ENCODE measurements around the gene CNOT4.
"Not testable (repeated sequence)": the region's sequence is repeated elsewhere in the genome, so short reads cannot be mapped to it uniquely, and the experiment has no call there.

Gene CNOT4

DNA sequence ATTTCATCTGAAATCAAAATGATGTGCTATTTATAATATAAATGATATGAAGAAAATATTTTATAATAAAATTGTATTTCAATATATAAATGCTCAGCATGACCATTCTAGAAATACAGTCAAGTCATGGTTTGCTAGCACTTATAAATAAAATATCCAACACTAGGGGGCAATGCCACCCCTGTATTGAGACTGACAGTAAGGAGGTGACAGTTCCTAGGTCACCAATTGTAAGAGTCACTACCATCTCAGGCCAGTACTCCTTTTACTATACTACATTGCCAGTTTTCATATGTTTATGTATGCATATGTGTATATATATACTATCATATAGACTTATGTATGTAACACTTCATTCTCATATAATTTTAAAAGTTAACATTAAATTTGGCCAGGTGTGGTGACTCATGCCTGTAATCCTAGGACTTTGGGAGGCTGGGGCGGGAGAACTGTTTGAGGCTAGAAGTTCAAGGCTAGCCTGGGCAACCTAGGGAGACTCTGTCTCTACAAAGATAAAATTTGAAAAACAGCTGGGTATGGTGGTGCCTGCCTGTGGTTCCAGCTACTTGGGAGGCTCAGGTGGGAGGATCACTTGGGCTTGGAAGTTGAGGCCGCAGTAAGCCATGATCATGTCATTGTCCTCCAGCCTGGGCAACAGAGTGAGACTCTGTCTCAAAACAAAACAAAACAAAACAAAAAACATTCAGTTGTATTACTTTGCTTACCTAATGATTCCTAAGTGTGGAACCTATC is 2.4 kb upstream of the CNOT4 start:
- peak in 1 of 2 donors; percentile 76 for DNase-seq

DNA sequence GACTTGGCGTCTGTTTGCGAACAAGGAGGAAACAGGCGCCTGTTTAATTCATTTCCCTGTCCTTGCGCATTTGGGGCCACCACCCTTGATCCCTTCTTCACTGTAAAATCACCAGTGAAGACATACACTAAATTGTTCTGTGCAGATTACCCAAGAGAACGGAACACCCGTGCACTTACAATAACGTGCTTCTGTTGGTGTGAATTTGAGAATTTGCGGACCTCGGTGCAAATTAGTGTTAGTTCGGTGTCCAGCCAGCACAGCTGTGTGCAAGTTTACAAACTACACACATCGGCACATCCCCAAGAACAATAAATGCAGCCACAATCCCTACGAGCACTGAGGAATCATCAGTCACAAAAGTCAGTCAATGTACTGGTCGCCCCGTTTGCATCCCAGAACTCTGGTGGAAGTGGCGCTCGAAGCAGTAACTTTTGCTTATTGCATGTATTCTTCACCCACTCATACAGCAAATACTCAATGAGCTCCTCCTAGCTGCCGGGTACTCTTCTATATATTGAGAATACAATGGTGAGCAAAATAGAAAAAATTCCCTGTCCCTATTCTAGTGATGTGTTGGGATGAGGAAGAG is 786 bp upstream of the CNOT4 start:
- no peak for DNase-seq

DNA sequence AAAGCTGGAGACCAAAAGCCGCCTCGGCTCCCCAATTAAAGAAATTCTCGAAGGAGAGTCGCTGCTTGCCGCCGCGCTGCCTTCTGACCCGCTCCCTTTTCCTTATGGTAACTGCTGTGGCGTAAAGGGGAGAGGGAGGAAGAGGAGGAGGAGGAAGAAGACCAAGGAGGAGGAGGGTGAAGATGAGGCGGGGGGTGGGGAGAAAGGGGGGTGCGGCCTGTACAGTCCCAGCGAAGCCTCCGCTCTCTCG is 388 bp downstream of the CNOT4 start:
- peak in 1 of 2 donors; percentile 45 for DNase-seq

DNA sequence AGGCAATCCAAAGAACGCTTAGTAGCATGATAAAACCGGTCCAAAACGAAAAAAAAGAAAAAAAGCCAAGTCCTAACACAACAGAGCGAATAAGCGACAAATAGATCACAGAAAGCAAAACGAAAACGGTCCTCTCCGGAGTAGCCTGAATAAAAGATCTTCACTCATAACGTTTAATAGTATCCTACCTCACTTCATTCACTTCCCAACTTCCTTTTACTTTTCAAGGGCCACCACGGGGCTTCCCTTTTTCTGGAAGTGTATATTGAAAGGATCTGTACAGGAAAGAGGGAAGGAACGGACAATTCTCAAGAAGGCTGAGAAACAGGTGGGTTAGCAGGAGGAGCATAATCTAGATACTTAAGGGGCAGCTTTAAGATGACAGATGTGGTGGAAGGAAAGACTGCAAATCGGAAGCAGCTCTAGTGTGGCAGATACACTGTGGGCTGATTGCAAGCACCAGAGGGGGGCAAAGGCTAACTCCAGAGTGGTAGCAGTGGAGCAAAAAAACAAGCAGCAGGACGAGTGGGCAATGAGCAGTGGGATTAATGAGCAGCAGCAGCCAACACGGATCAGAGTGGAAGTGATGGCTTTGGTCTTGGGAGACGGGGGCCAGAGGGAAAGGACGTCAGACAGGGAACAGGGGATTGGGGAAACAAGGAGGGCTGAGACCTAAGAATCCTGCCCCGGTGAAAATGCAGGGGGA is 866 bp downstream of the CNOT4 start:
- DNase-seq, result peak; percentile 31 to 46

DNA sequence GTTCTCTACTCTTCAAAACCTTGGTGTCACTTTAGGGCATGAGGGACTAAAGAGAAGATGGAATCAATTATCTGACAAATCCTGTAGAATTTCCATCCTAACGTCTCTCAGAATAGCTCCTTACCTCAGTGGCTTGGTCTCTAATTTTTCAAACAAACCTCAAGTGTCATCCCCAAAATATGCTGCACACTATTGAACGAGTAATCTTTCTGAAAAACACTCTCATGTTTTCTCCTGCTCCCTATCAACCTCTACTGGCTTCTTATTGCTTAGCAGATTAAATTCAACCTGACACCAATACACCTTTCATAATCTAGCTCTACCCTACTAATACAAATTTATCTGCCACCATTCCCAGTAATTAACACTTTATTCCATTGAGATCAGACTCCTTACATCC is 8.5 kb downstream of the CNOT4 start:
- no peak for DNase-seq

DNA sequence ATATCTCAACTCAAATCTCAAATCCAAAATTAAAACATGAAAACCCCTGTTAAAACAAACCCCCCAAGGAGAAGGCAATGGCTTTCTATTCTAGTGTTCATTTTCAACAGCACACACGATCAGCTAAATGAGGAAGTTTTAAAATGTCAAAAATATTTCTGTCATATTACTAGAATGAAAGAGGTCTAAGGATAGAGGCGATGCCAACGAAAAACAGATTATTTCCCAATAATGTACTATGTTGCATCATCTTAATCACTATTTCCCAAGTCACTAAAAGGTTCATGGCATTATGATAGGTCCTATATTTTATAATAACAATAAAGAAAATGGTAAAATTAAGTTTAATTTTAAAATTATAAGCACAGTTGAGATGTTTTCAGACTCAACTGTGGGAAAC is 10.1 kb downstream of the CNOT4 start:
- peak in 1 of 2 donors; percentile 44 for DNase-seq

DNA sequence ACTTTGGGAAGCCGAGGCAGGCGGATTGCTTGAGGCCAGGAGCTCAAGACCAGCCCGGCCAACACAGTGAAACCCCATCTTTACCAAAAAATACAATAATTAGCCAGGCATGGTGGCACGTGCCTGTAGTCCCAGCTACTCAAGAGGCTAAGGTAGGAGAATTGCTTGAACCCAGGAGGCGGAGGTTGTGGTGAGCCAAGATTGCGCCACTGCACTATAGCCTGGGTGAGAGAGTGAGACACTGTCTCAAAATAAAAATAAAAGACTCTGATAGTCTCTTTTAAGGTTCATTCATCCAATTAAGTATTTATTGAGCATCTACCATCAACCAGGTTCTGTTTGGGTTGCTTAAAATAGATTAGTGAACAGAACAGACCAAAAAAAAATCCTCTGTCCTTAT is 12.7 kb downstream of the CNOT4 start:
- DNase-seq, result not testable (repeated sequence)

DNA sequence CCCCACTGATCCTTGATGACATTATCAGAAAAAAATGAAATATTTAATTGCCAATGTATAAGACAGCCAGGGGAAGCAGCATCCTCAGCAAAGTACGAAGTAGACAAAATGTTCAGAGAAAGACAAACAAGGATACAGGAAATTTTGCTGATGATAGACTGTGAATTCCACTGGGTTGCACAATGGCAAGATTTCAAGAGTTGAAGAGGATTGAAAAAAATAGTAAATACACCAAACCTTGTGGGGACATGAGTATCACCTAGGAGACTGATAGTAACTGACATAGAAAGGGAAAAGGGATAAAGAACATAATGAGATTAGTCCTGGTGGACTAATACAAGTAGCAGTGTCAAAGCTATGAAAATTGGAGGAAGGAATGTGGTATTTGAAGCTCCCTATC is 16.5 kb downstream of the CNOT4 start:
- DNase-seq, result no peak

DNA sequence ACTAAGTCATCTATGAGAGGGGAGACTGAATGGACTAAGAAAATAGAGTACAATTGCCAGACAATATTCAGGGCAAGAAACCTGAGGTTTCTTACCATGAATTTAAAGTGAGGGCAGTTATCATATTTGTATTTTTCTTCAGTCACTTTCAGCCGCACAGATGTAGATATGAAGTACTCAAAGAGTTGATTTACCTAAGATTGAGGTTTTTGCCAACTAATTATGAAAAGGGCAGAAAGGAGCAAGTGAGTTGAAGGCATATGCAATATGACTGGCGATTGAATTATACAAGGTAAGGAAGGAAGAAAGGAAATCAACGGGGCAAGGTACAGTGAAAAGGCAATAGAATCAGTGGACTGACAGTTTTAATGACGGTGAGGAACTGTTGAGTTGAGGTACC is 17.8 kb downstream of the CNOT4 start:
- DNase-seq, result no peak

DNA sequence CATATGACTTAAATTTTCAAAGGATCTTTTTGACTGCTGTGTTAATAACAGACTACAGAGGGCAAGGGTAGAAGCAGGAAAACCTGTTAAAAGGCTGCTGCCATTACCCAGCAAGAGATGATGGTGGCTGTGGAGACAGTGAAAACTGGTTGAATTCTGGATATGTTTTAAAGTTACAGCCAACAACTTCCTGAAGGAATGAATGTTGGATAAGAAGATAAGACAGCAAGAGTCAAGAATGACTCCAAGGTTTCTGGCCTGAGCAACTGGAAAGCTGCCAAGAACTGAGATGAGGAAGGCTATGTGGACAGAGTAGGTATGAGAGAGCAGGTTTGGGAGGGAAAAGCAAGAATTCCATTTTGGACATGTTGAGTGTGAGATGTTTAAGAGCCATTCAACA is 19.1 kb downstream of the CNOT4 start:
- no peak for DNase-seq

DNA sequence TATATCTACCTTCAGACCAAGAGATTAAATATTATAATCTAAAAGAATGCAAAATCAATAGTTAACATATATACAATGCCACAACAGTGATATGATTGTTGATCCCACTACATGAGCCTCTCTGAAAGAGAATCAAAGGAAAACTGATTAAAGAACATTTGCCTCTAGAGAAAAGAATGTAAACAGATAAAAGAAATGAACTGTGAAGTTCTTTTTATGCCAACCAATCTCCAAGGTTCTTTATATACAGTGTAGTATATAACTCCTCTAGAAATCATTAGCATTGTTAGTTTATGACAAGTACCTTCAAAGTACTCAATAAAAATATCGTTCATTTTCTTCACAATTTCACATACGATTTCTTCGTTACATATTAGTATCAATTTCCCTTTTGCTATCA is 20.1 kb downstream of the CNOT4 start:
- DNase-seq, result no peak

DNA sequence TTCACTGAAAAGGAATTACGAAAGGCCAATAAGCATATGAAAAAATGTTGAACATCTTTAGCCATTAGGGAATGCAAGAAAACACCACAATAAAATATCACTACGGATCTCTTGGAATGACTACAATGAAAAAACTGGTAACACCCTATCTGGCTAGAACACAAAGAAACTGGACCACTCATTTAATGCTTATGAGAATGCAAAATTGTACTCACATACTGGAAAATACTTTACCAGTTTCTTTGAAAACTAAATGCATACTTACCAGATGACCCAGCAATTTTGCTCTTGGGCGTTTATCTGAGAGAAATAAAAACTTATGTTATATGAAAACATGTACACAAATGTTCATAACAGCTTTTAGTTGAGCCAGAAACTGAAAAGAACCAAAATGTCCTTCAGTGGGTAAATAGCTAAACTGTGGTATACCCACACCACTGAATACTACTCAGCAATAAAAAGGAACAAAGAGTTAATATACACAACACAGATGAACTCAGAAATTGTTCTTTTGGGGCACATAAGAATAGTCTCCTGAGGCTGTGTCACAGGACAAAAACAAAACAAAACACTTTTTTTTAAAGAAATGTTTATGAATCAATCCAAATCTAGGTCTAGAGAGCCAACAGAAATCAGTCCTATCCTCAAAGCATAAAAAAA is 23.5 kb downstream of the CNOT4 start:
- DNase-seq, result no peak

DNA sequence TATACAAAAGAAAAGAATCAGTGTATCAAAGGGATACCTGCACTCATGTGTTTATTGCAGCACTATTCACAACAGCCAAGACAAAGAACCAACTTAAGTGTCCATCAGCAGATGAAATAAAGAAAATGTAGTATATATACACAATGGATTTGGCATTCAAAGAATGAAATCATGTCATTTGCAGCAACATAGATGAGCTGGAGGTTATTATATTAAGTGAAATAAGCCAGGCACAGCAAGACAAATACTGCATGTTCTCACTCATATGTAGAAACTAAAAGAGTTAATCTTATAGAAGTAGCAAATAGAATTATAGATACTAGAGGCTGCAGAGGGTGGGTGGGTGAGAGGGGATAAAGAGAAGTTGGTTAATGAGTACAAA is 28.3 kb downstream of the CNOT4 start:
- DNase-seq, result no peak

DNA sequence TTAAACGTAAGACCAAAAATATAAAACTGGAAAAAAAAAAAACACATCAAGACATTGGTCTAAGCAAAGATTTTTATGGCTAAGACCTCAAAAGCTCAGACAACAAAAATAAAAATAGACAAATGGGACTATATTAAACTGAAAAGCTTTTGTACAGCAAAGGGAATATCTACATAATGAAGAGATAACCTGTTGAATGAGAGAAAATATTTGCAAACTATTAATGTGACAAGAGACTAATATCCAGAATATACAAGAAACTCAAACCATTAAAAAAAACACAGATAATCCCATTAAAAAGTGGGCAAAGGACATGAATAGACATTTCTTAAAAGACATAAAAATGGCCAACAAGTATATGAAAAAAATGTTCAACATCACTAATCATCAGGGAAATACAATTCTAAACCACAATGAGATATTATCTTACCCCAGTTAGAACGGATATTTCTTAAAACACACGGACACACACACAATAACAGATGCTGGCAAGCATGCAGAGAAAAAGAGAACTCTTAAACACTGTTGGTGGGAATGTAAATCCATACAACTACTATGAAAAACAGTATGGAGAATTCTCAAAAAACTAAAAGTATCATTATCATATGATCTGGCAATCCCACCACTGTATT is 28.8 kb downstream of the CNOT4 start:
- peak in 1 of 2 donors; percentile 56 for DNase-seq

DNA sequence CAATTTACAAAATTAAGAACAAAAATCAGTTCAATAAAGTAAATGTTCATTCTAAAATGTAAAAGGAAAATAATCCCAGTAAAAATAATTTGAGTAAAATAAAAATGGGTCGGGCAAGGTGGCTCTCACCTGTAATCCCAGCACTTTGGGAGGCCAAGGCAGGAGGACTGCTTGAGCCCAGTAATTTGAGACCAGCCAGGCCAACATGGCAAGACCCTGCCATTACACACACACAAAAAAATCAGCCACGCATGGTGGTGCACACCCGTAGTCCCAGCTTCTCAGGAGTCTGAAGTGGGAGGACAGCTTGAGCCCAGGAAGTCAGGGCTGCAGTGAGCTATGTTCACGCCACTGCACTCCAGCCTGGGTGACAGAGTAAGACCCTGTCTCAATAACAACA is 34.4 kb downstream of the CNOT4 start:
- DNase-seq, result no peak

DNA sequence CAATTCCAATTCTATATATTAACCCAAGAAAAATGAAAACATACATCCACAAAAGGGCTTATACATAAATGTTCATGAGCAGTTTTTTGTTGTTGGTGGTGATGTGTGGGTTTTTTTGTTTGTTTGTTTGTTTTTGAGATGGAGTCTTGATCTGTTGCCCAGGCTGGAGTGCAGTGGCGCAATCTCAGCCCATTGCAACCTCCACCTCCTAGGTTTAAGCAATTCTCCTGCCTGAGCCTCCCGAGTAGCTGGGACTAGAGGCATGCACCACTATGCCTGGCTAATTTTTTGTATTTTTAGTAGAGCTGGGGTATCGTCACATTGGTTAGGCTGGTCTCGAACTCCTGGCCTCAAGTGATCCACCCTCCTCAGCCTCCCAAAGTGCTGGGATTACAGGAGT is 40.2 kb downstream of the CNOT4 start:
- DNase-seq, result not testable (repeated sequence)

DNA sequence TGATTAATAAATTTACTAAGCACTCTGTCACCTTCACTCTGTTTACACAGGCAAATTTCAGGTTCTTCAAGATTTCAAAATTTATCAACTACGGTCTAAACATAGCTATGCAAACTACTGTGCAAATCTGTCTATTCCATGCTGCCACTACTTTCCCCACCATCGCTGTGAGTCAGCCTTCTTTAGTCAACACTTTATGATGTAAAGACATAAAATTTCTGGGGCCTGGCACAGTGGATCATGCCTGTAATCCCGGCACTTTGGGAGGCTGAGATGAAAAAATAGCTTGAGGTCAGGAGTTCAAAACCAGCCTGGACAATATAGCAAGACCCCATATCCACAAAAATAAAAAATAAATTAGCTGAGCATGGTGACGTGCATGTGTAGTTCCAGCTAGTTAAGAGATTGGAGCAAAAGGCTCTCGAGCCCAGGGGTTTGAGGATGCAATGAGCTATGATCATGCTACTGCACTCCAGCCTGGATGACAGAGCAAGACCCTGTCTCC is 42.6 kb downstream of the CNOT4 start:
- no peak for DNase-seq

DNA sequence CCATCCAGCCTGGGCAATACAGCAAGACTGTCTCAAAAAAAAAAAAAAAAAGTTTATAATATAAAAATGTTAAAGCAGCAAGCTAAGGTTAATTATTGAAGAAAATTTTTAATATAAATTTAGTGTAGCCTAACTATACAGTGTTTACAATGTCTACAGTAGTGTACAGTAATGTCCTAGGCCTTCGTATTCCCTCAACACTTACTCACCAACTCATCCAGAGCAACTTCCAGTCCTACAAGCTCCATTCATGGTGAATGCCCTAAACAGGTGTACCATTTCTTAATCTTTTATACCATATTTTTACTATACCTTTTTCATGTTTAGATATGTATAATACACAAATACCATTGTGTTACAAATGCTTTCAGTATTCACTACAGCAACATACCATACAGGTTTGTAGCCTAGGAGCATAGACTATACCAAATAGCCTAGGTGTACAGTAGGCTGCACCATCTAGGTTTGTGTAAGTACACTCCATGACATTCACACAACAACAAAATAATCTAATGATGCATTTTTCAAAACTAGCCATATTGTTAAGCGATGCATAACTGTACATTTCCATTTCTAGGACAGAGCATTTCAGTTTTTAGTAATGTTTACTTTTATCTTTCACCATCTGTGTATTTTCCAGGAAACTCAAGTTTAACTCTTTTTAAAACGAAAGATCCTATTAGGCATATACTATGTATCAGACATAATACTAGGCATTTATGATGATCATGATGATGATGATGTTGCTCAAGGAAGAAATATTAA is 43.3 kb downstream of the CNOT4 start:
- no peak for DNase-seq

DNA sequence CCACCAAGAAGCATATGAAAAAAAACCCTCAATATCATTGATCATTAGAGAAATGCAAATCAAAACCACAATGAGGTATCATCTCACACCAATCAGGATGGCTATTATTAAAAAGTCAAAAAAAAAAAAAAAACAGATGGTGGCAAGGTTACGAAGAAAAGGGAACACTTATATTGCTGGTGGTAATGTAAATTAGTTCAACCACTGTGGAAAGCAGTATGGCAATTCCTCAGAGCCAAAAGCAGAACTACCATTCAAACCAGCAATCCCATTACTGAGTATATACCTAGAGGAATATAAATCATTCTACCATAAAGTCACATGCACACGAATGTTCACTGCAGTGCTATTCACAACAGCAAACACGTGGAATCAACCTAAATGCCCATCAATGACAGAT is 46.0 kb downstream of the CNOT4 start:
- peak in 1 of 2 donors; percentile 24 for DNase-seq

DNA sequence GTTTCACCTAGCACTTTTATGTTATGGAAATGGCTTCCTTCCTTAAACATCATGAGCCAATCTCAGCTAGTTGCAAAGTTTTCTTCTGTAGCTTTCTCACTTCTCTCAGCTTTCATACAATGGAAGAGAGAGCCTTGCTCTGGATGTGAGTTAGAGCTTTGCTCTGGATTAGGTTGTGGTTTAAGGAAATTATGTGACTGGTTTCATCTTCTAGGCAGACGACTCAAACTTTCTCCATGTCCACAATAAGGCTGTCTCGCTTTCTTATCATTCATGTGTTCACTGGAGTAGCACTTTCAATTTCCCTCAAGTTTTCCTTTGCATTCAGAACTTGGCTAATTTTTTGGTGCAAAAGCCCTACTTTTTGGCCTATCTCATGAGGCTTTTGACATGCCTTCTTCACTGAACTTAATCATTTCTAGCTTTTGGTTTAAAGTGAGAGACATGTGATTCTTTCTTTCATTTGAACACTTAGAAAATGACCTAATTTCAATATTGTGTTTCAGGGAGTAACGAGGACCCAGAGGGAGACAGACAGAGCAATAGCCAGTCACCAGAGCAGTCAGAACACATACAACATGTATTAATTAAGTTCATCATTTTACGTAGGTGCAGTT is 49.8 kb downstream of the CNOT4 start:
- no peak for DNase-seq

DNA sequence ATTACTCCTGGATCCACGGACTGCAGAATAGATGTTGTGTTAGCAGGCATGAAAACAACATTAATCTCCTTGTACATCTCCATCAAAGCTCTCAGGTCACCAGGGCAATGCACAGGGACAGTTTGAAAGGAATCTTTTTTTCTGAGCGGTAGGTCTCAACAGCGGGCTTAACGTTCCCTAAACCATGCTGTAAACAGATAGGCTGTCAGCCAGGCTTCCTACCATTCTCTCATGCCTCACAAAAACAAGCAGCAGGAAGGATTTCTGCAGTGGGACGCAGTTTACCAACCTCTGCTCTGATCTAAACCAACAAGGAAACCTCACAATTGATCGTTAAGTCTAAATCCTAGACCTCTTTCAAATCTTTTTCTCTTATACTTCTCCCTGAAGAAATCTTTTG is 50.8 kb downstream of the CNOT4 start:
- DNase-seq, result no peak

DNA sequence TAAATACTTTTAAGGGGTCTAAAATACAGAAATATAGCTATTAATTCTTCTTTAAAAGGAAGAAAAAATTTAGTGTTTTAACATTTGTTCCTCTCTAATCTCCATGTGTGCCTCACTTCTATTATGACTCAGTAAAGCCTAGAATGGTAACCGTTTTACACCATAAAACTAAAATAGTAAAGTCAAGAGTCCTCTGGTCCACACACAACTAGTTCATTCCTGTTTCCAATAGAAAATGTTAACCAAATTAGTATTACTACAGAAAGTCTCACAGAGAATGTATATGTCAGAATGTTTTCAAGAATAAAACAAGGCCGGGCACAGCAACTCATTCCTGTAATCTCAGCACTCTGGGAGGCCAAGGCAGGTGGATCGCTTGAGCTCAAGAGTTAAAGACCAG is 55.8 kb downstream of the CNOT4 start:
- no peak for DNase-seq
